ENCODE data around the gene GABRG2.

Gene GABRG2

DNA sequence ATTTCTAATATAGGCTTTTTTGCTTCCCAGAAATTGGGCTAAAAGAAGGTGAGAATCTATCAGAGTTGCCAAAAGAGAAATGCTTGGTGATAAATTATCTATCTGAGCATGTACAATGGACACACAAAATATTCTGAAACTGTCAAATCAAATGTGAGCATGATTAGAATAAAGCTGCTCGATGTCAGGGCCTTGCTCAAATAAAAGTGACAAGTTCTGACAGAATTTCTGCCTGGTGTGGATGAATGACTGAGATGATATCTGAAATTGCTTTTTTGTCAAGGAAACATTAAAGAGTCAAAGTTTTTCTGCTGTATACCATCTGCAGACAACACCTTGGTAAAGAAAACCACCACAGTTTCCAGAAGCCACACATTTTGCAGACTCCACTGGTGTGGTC, 128.8 kb downstream of the GABRG2 start:
- no peak for DNase-seq

- no peak for DNase-seq
Measured at GRCh38 chr5:162202285-162202880, 134.8 kb downstream of the GABRG2 start.

All from activated T-cell treated with anti-CD3 and anti-CD28 coated beads, Interleukin-2, amount 50 U/mL, for 1 hour (primary cell).